ENCODE measurements around the gene LBHD1. TPM values are rescaled to one million over a fixed set of nuclear protein-coding genes. Genes with fewer than 3 reads are reported as not detected.

Gene LBHD1
- total and polyA plus RNA-seq, 2 of the 13 experiments (the other 11 are each of a cell fraction or from before 2014, with no cell fraction given), result 3.2 to 3.7 TPM

GRCh38 chr11:62665075-62665598 is 6.9 kb downstream of the LBHD1 start, which contains the start of the genes C11orf98 and CSKMT (continued):
- TF ChIP-seq ZNF503 (CRISPR knock-in tag; IDR thresholded peaks at IDR 0.05) (0 out of 2 replicates have a peak, but pooled peaks have one; percentile 22), RAD21 (CRISPR knock-in tag; IDR thresholded peaks at IDR 0.05) (peak; percentile 55), SAFB2 (CRISPR knock-in tag; IDR thresholded peaks at IDR 0.05; ENCODE audit: borderline replicate concordance, low read depth) (peak; percentile 91), GABPA (IDR thresholded peaks at IDR 0.05; ENCODE audit: low read depth, low read length) (peak; percentile 59), GABPA (CRISPR knock-in tag; IDR thresholded peaks at IDR 0.05; ENCODE audit: low read depth) (peak; percentile 88), ZBTB26 (CRISPR knock-in tag; IDR thresholded peaks at IDR 0.05; ENCODE audit: borderline replicate concordance) (0 out of 2 replicates have a peak, but pooled peaks have one; percentile 44), ZMAT3 (CRISPR knock-in tag; conservative IDR thresholded peaks at IDR 0.05) (peak; percentile 46), CTCF (CRISPR knock-in tag; IDR thresholded peaks at IDR 0.05) (no peak), ZNF136 (CRISPR knock-in tag; IDR thresholded peaks at IDR 0.05; ENCODE audit: low read depth) (0 out of 2 replicates have a peak, but pooled peaks have one; percentile 76), SRSF9 (IDR thresholded peaks at IDR 0.05; ENCODE audit: borderline replicate concordance, insufficient read depth, low read depth, low read length, poor library complexity, severe bottlenecking) (no peak), ZNF225 (CRISPR knock-in tag; IDR thresholded peaks at IDR 0.05) (peak; percentile 33; the same call in 1 of the 2 replicates), ZNF281 (CRISPR knock-in tag; IDR thresholded peaks at IDR 0.05; ENCODE audit: borderline replicate concordance) (peak; percentile 11; the same call in 1 of the 2 replicates), ZNF276 (CRISPR knock-in tag; IDR thresholded peaks at IDR 0.05; ENCODE audit: low read depth) (0 out of 2 replicates have a peak, but pooled peaks have one; percentile 37)

All from HepG2 (cell line).